ENCODE data around the gene PAQR4.
A peak's percentile ranks its signal among the peaks of the same experiment; 100 is the strongest.

Gene PAQR4

DNA sequence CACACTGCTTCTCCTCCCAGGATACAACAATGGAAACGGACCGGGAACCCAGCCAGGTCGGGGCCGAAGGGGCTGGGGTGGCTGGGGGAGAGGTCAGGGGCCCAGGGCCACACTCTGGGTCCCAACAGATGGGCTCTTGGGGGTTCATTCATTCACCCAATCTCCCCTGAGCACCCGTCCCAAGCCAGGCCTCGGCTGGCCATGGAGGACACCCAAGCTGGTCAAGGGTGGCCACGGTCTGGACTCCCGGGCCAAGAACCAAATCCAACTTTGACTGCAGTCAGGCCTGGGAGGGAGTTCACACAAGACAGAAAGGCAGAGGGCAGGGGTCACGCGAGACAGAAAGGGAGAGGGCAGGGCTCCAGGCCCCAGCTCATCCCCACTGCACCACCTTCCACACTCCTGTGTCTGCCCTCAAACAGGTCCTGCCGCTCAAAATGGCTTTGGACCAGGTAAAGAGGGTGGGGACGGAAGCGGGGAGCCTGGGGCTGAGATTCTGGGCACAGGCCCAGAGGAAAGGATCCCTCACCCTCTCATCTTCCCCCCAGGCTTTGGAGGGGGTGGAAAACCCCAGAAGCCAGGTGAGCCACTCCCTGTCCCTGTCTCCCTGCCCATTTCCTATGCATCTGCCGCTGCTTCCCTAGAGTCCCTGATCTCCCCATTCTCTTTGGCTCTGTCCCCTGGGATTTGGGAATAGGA, 23.4 kb downstream of the PAQR4 start:
- no peak for DNase-seq (ENCODE audit: low read depth)
- no peak overlapping the region for H3K4me3 ChIP-seq (ENCODE audit: low read depth, low read length)

DNA sequence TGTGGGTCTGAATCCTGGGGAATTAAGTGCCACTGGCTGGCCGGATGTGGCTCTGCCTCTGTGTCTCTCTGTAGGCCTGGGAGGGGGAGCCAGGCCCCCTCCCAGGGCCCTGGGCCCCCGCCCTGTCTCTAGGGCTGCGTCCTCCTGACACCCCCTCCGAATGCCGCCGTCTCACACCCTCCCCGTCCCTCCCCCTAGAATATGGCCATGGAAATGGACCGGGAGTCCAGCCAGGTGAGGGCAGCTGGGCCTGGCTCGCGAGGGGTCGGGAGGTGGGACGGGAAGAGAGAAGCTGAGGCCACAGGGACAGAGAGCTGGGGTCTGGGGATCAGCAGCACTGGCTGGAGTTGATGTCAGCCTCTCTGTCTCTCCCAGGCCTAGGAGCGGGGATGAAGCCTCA, 27.1 kb downstream of the PAQR4 start:
- no peak overlapping the region for H3K4me3 ChIP-seq (ENCODE audit: low read depth, low read length)
- DNase-seq (ENCODE audit: low read depth): no peak

DNA sequence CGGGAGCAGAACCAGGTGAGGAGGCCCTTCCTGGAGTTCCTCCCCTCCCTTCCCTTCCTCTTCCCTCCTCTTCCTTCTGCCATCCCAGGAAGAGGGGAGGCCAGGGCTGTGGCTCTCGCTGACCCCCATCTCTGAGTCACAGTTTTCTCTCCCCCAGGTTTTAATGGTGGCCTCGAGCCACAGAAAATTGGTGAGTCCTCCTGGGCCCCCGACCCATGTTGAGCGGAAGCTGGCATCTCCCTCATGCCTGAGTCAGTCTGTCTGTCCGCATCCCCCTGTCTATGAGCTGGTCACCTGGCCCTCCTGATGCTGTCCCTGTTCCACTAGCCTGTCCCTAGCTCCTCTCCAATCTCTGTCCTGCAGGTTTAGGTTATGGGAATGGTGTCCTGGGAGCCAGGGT, 30.8 kb downstream of the PAQR4 start:
- DNase-seq (ENCODE audit: low read depth): no peak
- H3K4me3 ChIP-seq (ENCODE audit: low read depth, low read length): no peak overlapping the region

DNA sequence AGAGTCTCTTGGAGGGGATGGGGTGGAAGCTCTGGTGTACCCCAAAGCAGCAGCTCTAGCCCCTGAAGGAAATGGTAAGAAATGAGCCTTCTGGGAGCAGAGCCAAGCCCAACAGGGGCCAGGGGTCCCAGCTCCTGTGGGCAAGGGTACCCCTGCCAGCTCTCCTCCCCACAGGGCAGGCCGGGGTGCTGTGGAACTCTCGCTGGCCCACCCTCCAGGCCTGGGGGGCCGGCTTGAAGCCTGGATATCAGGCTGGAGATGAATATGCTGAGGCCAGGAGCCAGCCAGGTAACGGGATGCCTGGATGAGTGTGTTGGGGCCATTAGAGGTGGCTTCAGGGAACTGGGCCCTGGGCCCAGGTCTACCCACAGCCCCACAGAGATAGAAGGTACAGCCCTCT, 31.4 kb downstream of the PAQR4 start:
- H3K4me3 ChIP-seq (ENCODE audit: low read depth, low read length): no peak overlapping the region
- DNase-seq (ENCODE audit: low read depth): no peak

DNA sequence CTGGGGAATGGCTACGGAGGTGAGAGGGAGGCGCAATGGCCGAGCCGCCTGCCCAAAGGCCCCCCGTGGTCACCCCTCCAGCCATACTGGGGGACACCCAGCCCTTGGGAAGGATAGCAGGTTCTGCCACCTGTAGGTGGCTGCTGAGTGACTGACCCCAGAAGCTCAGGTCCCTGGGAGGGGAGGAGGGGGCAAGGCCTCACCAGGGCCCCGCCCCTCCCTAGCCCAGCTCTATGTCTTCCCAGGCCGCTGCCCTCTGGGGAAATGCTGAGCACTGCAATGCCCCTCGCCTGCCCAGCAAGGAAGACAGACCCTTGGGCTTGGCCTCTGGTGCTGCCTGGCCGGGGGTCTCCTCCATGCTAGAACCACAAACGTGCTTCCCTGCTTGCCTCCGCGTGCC, 32.2 kb downstream of the PAQR4 start:
- DNase-seq (ENCODE audit: low read depth): no peak
- no peak overlapping the region for H3K4me3 ChIP-seq (ENCODE audit: low read depth, low read length)

DNA sequence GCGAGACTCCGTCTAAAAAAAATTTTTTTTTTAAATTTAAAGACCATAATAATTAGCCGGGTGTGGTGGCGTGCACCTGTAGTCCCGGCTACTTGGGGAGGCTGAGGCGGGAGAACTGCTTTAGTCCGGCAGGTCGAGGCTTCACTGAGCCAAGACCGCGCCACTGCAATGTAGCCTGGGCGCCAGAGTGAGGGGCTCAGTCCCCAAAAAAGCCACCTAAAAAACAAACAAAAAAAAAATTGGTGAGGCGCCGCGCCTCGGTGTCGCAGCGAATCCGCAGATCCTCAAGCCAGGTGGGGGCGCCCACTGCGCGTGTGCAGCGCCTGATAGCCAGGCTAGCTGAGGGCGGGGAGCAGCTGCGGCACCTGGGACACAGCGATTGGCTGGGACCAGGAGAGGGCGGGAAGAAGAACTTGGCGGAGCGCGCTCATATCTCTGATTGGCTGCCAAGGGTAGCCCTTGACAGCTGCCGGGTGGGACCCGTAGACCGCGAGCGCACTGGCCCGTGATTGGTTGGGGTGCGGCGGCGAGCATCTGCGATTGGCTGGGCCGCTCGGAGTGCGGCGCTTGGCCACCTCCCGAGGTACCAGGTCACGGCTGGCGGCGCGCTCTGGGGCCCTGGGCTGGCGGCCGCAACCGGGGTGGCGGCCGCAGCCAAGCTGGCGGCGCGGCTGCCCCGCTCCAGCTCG, 34.6 kb downstream of the PAQR4 start:
- H3K4me3 ChIP-seq (ENCODE audit: low read depth, low read length): no peak overlapping the region
- DNase-seq (ENCODE audit: low read depth): peak; percentile 94

DNA sequence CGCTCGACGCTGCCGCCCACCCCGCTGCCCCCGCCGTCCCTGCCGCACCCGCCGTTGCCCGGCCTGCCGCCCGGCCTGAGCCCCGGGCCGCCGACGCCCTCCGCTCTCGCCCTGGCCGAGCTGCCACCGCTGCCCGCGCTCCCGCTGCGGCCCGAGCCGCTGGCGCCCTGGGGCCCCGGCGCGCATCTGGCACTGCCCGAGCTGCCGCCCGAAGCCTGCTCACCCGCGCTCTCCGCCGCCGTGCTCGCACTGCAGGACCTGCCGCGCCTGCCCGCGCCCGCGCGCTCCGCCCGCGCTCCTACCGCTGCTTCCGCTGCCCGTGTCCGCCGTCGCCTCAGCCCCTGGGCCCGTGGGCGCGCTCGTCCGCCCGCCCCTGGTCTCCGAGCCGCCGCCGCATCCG, 35.2 kb downstream of the PAQR4 start:
- no peak for DNase-seq (ENCODE audit: low read depth)
- no peak overlapping the region for H3K4me3 ChIP-seq (ENCODE audit: low read depth, low read length)

DNA sequence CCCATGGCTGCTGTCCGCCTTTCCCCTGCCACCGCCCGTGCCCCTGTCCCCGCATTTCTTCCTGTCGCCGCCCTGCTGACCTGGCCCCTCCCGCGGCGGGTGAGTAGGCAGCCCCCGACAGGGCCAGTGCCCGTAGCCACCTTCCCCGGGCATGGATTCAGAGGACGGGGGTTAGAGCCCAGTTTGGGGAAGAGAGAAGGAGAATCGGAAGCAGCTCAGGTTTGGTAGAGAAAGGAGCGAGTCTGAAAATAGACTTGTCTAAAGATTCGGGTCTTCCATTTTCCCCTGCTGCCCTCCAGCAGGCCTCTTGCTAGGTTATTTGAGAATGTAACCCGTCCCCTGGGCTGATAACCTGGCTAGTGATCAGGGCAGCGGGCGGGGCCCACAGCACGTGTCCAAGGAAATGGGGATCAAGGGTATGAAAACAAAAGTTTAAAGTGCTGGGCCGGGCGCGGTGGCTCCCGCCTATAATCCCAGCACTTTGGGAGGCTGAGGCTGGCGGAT, 35.7 kb downstream of the PAQR4 start:
- DNase-seq (ENCODE audit: low read depth): no peak
- peak overlapping the region; percentile 27 for H3K4me3 ChIP-seq (ENCODE audit: low read depth, low read length)

DNA sequence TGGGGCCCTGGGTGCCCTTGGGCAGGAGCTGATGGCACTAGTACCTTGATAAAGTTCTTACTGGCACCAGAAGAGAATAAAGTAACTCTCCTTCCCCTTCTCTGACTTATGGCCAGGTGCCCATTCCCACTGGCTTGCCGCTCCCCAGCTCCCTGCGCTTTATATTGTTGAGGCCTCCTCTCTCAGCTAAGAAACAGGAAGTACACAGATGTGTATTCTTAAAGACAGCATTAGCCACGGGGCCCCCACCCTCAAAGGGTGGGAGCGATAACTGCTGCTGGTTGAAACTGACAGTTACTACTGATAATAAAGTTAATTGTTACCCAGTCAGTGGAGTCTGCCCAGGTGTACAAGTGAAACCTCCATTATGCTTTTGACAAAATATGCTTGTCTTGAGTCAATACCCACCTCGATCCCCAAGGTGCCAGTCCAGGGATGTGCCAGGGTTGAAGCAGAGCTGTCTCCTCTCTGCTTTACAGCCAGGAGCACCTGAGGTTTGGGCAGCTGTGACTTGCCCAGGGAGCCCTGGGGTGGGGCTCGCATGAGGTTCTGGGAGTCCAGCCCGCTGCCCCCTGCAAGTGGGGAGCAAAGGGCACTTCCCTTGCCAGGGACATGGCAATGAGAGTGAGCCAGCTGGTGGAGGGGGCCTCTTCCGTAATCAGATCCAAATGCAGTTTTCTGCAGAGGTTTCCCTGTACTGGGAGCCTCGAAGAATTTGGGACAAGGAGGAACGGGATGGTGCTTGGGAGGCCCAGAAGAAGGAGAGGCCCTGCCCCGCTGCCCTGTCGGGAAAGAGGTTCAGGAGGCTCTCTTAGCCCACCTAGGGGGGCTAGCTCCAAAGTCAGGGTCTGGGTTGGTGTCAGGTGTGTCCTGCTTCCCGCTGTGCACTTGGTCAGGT, 38.2 kb downstream of the PAQR4 start:
- H3K4me3 ChIP-seq (ENCODE audit: low read depth, low read length): no peak overlapping the region

DNA sequence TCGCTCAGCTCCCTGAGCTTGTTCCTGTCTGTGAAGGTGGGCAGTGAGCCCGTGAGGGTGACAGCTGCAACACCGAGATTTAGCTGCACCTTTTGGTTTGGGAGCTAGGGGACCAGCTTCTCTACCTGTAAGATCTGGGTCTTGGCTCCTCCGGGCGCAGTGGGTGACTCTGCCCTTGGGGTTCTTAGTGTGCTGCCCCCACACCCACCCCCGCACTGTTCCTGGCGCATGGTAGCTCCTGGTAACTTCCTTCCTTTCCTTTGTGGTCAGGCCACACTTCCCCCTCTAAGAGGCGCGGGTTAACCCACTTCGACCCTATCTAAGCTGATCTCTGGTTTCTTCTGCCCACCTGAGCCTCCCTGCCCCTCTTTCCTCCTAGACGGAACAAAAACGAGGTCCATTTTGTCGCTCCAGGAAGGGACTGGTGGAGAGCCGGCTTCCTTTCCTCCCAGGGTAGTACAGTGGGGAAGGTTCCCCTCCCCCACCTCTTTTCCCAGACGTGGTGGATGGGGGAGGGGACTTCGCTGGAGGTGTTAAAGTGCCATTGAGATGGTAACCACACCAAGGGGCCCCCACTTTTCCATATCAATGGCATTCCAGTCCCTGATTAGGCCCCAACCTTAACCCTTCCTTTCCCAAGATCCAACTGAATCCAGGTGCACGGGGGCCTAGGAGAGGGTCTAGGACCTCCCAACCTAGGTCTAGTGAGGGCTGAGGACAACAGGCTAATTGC, 39.0 kb downstream of the PAQR4 start:
- no peak overlapping the region for H3K4me3 ChIP-seq (ENCODE audit: low read depth, low read length)
- DNase-seq (ENCODE audit: low read depth): no peak

More for the DNA sequence above, 38.2 kb downstream of the PAQR4 start:
- DNase-seq (ENCODE audit: low read depth): no peak

DNA sequence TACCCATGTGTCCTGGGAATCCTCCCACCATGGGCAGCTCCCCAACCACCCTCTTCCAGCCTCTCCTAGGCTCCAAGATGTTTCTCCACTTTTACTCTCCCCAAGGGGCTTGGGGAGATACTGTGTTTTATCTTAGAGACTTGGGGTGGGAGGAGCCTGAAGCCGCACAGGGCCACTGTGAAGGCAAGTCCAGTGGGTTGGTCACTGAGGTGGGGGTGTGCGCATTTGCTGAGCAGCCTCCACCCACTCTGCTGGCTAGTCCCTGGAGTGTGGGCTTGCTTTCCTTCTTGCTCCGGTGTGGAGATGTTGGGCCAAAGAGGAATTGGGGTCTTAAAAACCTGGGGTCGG, 39.5 kb downstream of the PAQR4 start:
- H3K4me3 ChIP-seq (ENCODE audit: low read depth, low read length): no peak overlapping the region
- DNase-seq (ENCODE audit: low read depth): no peak

DNA sequence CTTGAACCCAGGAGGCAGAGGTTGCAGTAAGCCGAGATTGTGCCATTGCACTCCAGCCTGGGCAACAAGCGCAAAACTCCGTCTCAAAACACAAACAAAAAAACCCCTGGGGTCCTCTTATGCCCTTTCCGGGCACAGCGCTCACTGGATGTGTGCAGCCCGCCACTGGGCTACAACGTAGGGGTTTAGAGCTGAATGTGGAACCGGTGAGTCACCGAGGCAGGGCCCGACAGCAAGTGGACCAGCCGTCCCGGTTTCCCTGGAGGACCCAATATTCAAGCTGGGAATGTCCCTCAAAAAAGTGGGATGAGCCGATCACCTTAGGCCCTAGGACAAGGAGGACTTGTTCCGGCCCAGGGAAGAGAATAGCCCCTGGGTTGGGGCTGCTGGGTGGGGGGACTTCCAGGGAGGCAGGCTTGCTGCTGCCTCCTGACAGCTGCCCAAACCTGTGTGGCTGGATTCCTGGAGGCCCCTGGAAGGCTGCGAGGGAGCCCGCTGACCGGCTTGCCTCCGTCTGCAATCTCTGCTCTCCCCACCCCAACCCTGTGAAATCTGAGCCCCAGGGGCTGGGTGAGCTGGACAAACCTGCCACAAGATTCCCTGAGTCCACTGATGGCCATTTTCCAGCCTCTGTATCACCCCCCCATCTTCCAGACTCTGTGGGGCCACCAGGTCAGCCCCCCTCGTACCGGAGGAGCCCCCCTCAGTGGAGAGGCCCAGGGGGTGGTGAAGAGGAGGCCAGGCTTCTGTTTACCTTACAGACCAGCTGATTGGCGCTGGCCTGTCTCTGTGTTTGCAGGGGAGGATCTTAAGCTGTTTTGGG, 40.6 kb downstream of the PAQR4 start:
- DNase-seq (ENCODE audit: low read depth): no peak
- no peak overlapping the region for H3K4me3 ChIP-seq (ENCODE audit: low read depth, low read length)

DNA sequence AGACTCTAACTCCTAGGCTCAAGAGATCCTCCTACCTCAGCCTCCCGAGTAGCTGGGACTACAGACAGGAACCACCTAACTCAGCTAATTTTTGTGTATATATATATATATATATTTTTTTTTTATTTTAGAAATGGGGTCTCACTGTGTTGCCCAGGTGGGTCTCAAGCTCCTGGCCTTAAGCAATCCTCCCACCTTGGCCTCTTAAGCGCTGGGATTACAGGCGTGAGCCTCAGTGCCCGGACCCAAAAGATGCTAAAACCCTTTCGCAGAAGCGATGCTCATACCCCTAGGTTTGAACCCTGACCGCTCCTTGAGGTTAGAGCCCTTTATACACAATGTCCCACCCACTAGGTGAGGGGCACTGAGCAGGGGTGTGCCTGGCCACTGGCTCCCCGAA, 41.4 kb downstream of the PAQR4 start:
- H3K4me3 ChIP-seq (ENCODE audit: low read depth, low read length): no peak overlapping the region
- no peak for DNase-seq (ENCODE audit: low read depth)

DNA sequence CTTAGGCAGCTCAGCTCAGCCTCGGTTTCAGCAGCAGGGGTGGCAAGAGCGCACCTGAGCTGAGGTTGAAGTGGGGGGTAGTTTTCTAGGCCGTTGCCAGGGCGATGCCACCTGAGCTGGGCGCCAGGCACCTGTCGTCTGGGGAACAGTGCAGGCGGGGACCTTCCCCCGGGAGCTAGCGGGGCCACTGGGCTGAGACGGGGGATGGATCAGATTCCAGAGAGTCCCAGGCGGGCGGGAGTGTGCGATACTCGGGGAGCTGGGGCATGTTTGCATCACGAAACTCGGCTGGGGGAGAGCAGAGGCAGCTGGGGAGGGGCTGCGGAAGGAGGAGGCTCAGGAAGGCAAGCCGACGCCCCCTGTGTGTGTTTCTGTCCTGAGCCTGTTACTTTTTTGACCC, 43.1 kb downstream of the PAQR4 start:
- DNase-seq (ENCODE audit: low read depth): no peak
- H3K4me3 ChIP-seq (ENCODE audit: low read depth, low read length): no peak overlapping the region

DNA sequence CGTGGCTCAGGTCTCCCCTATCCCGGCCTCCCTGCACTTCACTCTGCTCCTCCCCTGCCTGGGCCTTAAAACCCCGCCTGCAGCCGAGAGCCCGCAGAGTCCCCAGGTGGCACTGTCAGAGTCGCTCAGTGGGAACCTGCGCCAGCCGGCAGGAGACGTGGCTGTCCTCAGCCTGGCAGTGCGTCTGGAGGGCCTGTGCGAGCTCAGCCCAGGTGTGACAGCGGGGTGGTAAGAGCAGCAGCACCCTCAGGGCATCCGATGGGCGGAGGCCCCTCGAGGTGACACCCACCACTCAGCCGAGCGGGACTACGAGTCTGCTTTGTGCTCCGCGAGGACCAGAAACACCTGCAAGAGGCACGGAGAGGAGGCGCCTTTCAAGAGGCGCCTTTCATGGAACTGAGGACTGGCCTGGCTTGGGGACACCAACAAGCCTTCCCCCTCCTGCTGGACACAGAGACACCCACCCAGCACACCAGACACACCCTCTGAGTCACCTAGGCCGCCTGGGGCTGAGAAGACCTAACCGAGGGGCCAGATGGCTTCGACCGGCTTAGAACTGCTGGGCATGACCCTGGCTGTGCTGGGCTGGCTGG, 43.8 kb downstream of the PAQR4 start, which contains the start of gene CLDN9:
CLDN9 (plus strand) TSS at position 96 of the 593 bp plus-strand sequence; CDS start at position 536, 440 bp downstream.
- no peak within 1 kb of the TSS for H3K4me3 ChIP-seq (ENCODE audit: low read depth, low read length)
- no peak for DNase-seq (ENCODE audit: low read depth)

DNA sequence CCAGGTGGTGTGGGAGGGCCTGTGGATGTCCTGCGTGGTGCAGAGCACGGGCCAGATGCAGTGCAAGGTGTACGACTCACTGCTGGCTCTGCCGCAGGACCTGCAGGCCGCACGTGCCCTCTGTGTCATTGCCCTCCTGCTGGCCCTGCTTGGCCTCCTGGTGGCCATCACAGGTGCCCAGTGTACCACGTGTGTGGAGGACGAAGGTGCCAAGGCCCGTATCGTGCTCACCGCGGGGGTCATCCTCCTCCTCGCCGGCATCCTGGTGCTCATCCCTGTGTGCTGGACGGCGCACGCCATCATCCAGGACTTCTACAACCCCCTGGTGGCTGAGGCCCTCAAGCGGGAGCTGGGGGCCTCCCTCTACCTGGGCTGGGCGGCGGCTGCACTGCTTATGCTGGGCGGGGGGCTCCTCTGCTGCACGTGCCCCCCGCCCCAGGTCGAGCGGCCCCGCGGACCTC, 44.4 kb downstream of the PAQR4 start:
- H3K4me3 ChIP-seq (ENCODE audit: low read depth, low read length): no peak overlapping the region
- DNase-seq (ENCODE audit: low read depth): no peak

DNA sequence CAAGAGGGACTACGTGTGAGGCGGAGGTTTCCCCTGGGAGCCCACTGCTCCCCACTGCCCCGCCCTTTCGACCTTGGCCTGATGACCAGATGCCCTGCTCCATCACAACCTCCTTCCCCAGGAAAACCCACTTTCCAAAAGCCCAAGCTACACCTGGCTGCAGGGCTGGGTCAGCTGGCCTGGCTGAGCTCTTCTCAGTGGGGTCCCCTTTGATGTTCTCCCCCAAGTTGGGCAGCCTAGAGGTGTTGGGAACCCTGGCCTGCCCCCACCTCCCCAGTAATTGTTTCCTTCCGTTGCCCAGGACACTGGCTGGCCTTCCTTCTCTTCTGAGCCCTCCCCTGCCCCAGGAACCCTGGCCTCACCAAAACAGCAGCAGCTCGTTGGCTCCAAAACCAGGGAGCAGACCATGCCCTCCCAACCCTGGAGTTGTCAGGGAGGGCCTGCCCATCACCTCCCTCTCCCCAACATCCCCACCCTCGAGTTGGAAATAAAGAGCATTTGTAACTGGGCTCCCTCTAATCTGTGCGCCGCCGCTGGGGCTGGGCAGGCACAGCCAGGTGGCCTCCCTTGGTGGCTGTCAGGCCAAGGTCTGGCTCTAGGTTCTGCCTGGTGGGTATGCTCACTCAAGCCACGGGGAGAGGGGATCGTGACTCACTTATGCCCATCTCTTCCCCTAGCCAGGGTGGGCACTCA, 45.0 kb downstream of the PAQR4 start:
- no peak overlapping the region for H3K4me3 ChIP-seq (ENCODE audit: low read depth, low read length)
- DNase-seq (ENCODE audit: low read depth): no peak

DNA sequence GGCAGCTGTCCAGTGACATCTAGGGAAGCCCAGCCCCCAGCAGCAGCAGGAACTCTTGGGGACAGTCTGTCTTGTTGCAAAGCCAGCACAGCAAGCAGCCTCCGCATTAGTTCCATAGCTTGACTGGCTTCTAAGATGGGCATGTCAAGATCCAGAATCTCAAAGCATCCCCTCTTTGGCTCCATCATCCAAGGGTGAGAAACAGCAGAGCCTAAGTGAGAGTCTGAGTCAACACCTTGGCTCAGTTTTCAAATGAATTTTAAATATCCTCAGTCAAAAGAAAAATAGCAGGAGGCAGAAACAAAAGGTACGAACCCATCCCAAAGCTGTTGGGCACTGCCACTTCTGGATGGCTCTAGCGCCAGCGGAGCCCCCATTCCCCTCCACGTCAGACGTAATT, 45.8 kb downstream of the PAQR4 start:
- no peak for DNase-seq (ENCODE audit: low read depth)
- no peak overlapping the region for H3K4me3 ChIP-seq (ENCODE audit: low read depth, low read length)
